Endothelial cell of umbilical vein (primary cell): ENCODE measurements around the gene TNS1. TPM values are rescaled to one million over a fixed set of nuclear protein-coding genes. Genes with fewer than 3 reads are reported as not detected.

ENCODE experiments used
- BruUV-seq: library from RNA; stranded (reverse); fragments of 400-500 nt; replicated peaks from 2 replicates; lab custom pipeline; 2021; lab: Mats Ljungman, UMichigan
- CTCF ChIA-PET: fragments of 300-600, 350-600 bp; sonication (Branson Sonifier 250); formaldehyde crosslinking; loops from one replicate; lab custom pipeline; 2021; ENCODE audit warnings: antibody characterized with exemption, inconsistent platforms; lab: Charles Lee
- POLR2A ChIA-PET: fragments of 300-600, 350-600 bp; sonication (Branson Sonifier 250); formaldehyde crosslinking; loops from one replicate; lab custom pipeline; 2021; ENCODE audit warnings: antibody characterized with exemption, inconsistent platforms; lab: Charles Lee
- DNase-seq: peaks from one replicate; pipeline ENCODE4 v3.0.0-alpha.2; 2011; ENCODE audit warnings: low read depth, low spot score
- FAIRE-seq: peaks from 2 replicates; lab custom pipeline; 2011; peaks lifted over from hg19 to GRCh38; lab: Jason Lieb, UNC
- H2AFZ ChIP-seq: 2 replicates; pipeline ENCODE4 v1.6.0; 2012; ENCODE audit warnings: low read depth, low read length, control low read depth, inconsistent platforms
- H3K27ac ChIP-seq: 2 replicates; pipeline ENCODE4 v1.5.1; 2011; ENCODE audit warnings: low read depth, mild to moderate bottlenecking, control low read depth, low read length, moderate library complexity; ENCODE audit not compliant: insufficient read depth
- H3K27me3 ChIP-seq, 2 experiments: 2 replicates each; pipeline versions ENCODE4 v1.6.0 to v1.6.1; 2011; ENCODE audit warnings: low read length in 2 of 2, mixed read lengths in 1 of 2; ENCODE audit not compliant: control insufficient read depth in 2 of 2, insufficient read depth in 2 of 2
- H3K36me3 ChIP-seq, 2 experiments: 2 replicates in 1 of 2; 3 replicates in 1 of 2; pipeline ENCODE4 v1.5.1; 2011; ENCODE audit warnings: low read length in 2 of 2, mild to moderate bottlenecking in 1 of 2, moderate library complexity in 1 of 2; ENCODE audit not compliant: control insufficient read depth in 2 of 2, insufficient read depth in 2 of 2; ENCODE audit errors: extremely low read depth in 1 of 2
- H3K4me1 ChIP-seq: 3 replicates; pipeline ENCODE4 v1.5.1; 2011; ENCODE audit warnings: mild to moderate bottlenecking, low read length; ENCODE audit not compliant: control insufficient read depth, insufficient read depth; ENCODE audit errors: extremely low read depth
- H3K4me2 ChIP-seq: 2 replicates; pipeline ENCODE4 v1.6.1; 2011; ENCODE audit warnings: low read length, control low read depth, mixed read lengths; ENCODE audit not compliant: insufficient read depth
- H3K4me3 ChIP-seq, 3 experiments: fragments of 200-600 bp in 1 of 3; sonication (generic), shearing (Covaris generic) in 1 of 3; replicated peaks in 1 of 3; 2 replicates each; pipeline ENCODE4 v1.5.1; 2011 to 2016; ENCODE audit warnings: control low read depth in 3 of 3, low read length in 3 of 3, mild to moderate bottlenecking in 2 of 3, inconsistent platforms in 1 of 3, low read depth in 1 of 3, moderate library complexity in 1 of 3; ENCODE audit not compliant: insufficient read depth in 1 of 3
- H3K79me2 ChIP-seq: 2 replicates; pipeline ENCODE4 v1.6.0; 2012; ENCODE audit warnings: low read length, inconsistent platforms; ENCODE audit not compliant: control insufficient read depth, insufficient read depth
- H3K9ac ChIP-seq: replicated peaks from 2 replicates; pipeline ENCODE3; 2011; ENCODE audit warnings: low read length, control low read depth; ENCODE audit not compliant: insufficient read depth; ENCODE audit errors: extremely low read depth
- H3K9me1 ChIP-seq: replicated peaks from 3 replicates; pipeline ENCODE4 v1.6.0; 2011; ENCODE audit warnings: mild to moderate bottlenecking, low read length; ENCODE audit not compliant: control insufficient read depth, insufficient read depth; ENCODE audit errors: extremely low read depth
- H3K9me3 ChIP-seq: replicated peaks from 2 replicates; pipeline ENCODE4 v1.5.1; 2012; ENCODE audit warnings: low read length, inconsistent platforms; ENCODE audit not compliant: control insufficient read depth, insufficient read depth
- H4K20me1 ChIP-seq: replicated peaks from 2 replicates; pipeline ENCODE3; 2011; ENCODE audit warnings: mild to moderate bottlenecking, low read length; ENCODE audit not compliant: control insufficient read depth, insufficient read depth; ENCODE audit errors: extremely low read depth
- CTCF ChIP-seq, 2 donors: IDR thresholded peaks; 1 replicate in 1 of 2; 2 replicates in 1 of 2; pipeline ENCODE4 v1.5.1; 2011; ENCODE audit warnings: low read length in 2 of 2, mild to moderate bottlenecking in 2 of 2, moderate library complexity in 2 of 2, control low read depth in 1 of 2, inconsistent platforms in 1 of 2, low read depth in 1 of 2; ENCODE audit not compliant: insufficient read depth in 1 of 2; ENCODE audit errors: extremely low read depth in 1 of 2
- EZH2 ChIP-seq: IDR thresholded peaks from 2 replicates; pipeline ENCODE4 v1.6.1; 2012; ENCODE audit warnings: borderline replicate concordance, low read depth, mild to moderate bottlenecking, moderate library complexity, low read length, inconsistent platforms; ENCODE audit not compliant: severe bottlenecking
- FOS ChIP-seq: IDR thresholded peaks from 2 replicates; pipeline ENCODE4 v1.6.1; 2011; ENCODE audit warnings: mild to moderate bottlenecking, low read length, moderate library complexity, borderline replicate concordance; ENCODE audit not compliant: insufficient read depth
- GATA2 ChIP-seq: IDR thresholded peaks from 2 replicates; pipeline ENCODE4 v1.7.0; 2011; ENCODE audit warnings: low read depth, mild to moderate bottlenecking, moderate library complexity, mixed read lengths, low read length; ENCODE audit not compliant: insufficient read length, insufficient read depth
- JUN ChIP-seq: IDR thresholded peaks from 2 replicates; pipeline ENCODE4 v1.6.1; 2011; ENCODE audit warnings: borderline replicate concordance, low read depth; ENCODE audit not compliant: insufficient read length, insufficient read depth
- MAX ChIP-seq: IDR thresholded peaks from 2 replicates; pipeline ENCODE4 v1.6.1; 2011; ENCODE audit not compliant: insufficient read depth, insufficient read length
- MYC ChIP-seq: IDR thresholded peaks from one replicate; pipeline ENCODE4 v1.6.1; 2011; ENCODE audit warnings: mild to moderate bottlenecking, low read depth, low read length
- POLR2A ChIP-seq: IDR thresholded peaks from 2 replicates; pipeline ENCODE4 v1.6.1; 2012; ENCODE audit warnings: low read depth, mild to moderate bottlenecking, control low read depth, low read length
- POLR2AphosphoS5 ChIP-seq: IDR thresholded peaks from 2 replicates; pipeline ENCODE4 v1.6.1; 2012; ENCODE audit warnings: low read depth, mild to moderate bottlenecking, control low read depth, low read length, moderate library complexity; ENCODE audit not compliant: insufficient read depth
- dilution Hi-C: fragments of 300-500 bp; cut with MboI; formaldehyde crosslinking; loops from one replicate; pipeline ENCODE4 v1.15.0; 2019; ENCODE audit warnings: low sequenced_read_pairs; ENCODE audit not compliant: extremely low pct_ligation_motif_present
- intact Hi-C: fragments of 100-400 bp; cut with micrococcal nuclease; formaldehyde crosslinking; loops from one replicate; pipeline ENCODE4 v1.10.0; 2022
- polyA plus RNA-seq, 4 experiments: library from polyadenylated mRNA; depleted of rRNA in 3 of 4; stranded (reverse) in 3 of 4; unstranded in 1 of 4; fragments of >200 nt; gene quantifications; 2 replicates each; pipeline versions ENCODE4 v1.2.1 to v1.2.3, GENCODE V29; 2011 to 2012; ENCODE audit warnings: missing spikeins in 1 of 4
- total RNA-seq: library from RNA; stranded (reverse); gene quantifications from 2 replicates; pipeline ENCODE4 v1.2.3, GENCODE V29; 2021

The TNS1 gene
- total and polyA plus RNA-seq, 2 donors (not counting 3 experiments of a cell fraction or from before 2014, with no cell fraction given), result 11.0 to 52.1 TPM

- H3K9me1 ChIP-seq, result no peaks in the 10 kb centered on the region
- no peak overlapping the region for H3K27ac ChIP-seq
- no peaks in the 10 kb centered on the region for H4K20me1 ChIP-seq
- no peaks in the 10 kb centered on the region for H3K36me3 ChIP-seq
- H3K4me2 ChIP-seq, result no peak overlapping the region
- POLR2A ChIA-PET, result no interaction called here
- dilution Hi-C loops, result no loop called here
- H2AFZ ChIP-seq, result no peak overlapping the region
- intact Hi-C loops, result no loop called here
- H3K9me3 ChIP-seq, result no peaks in the 10 kb centered on the region
- no peaks in the 10 kb centered on the region for H3K27me3 ChIP-seq
- no TSS peak for BruUV-seq
- FAIRE-seq, result no peak
- H3K9ac ChIP-seq, result no peak overlapping the region
- CTCF ChIA-PET, result interaction anchor here (0.6 to 1.2 kb wide), 2 partner anchors 55 to 85 kb away, joined by 4 to 6 read pairs; no protein-coding TSS in a partner anchor
- no peak for TF ChIP-seq JUN
- no peak for TF ChIP-seq POLR2A
- no peak for TF ChIP-seq MYC
- TF ChIP-seq MAX, result no peak
- TF ChIP-seq CTCF (IDR thresholded peaks at IDR 0.05; ENCODE audit: extremely low read depth in 1 of 2, insufficient read depth in 1 of 2, low read depth in 1 of 2, low read length in 2 of 2), result no peak
- TF ChIP-seq GATA2, result no peak
- no peak for TF ChIP-seq FOS
- TF ChIP-seq POLR2AphosphoS5, result no peak
- TF ChIP-seq EZH2, result no peak
- no peaks in the 10 kb centered on the region for H3K4me1 ChIP-seq
- H3K79me2 ChIP-seq, result no peaks in the 10 kb centered on the region
- H3K4me3 ChIP-seq, result no peak overlapping the region
- no peak for DNase-seq
These were observed 30.3 kb downstream of the TNS1 start for GRCh38 chr2:217972490-217972889.
